ENCODE results near the gene CFAP299.

CFAP299 gene

GRCh38 chr4:80576796-80577195 lies 241.3 kb downstream of the CFAP299 start:
- H3K4me1 ChIP-seq (ENCODE audit: insufficient read depth, low read length, poor library complexity, severe bottlenecking) = peaks cover 28% of the 10 kb centered on the region
- no peaks in the 10 kb centered on the region for H3F3A ChIP-seq (ENCODE audit: low read depth)
- H3K9me3 ChIP-seq (ENCODE audit: insufficient read depth, low read depth, low read length) = peaks cover 13% of the 10 kb centered on the region
- H3K9me2 ChIP-seq (replicated peaks; ENCODE audit: low read depth, low read length) = no peaks in the 10 kb centered on the region
- H2AFZ ChIP-seq (ENCODE audit: low read length) = no peak overlapping the region
- H3K4me3 ChIP-seq (ENCODE audit: low read length, poor library complexity, severe bottlenecking) = no peak overlapping the region
- H3K79me2 ChIP-seq (ENCODE audit: insufficient read depth, low read length) = no peaks in the 10 kb centered on the region
- TF ChIP-seq, protein P1, sequence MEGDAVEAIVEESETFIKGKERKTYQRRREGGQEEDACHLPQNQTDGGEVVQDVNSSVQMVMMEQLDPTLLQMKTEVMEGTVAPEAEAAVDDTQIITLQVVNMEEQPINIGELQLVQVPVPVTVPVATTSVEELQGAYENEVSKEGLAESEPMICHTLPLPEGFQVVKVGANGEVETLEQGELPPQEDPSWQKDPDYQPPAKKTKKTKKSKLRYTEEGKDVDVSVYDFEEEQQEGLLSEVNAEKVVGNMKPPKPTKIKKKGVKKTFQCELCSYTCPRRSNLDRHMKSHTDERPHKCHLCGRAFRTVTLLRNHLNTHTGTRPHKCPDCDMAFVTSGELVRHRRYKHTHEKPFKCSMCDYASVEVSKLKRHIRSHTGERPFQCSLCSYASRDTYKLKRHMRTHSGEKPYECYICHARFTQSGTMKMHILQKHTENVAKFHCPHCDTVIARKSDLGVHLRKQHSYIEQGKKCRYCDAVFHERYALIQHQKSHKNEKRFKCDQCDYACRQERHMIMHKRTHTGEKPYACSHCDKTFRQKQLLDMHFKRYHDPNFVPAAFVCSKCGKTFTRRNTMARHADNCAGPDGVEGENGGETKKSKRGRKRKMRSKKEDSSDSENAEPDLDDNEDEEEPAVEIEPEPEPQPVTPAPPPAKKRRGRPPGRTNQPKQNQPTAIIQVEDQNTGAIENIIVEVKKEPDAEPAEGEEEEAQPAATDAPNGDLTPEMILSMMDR (conservative IDR thresholded peaks at IDR 0.05; ENCODE audit: low read length) = no peak
- no peak for TF ChIP-seq EZH2phosphoT487 (IDR thresholded peaks at IDR 0.05; ENCODE audit: borderline replicate concordance)
- H3K27me3 ChIP-seq (ENCODE audit: insufficient read depth, low read length, poor library complexity, severe bottlenecking) = no peaks in the 10 kb centered on the region
- H4K20me1 ChIP-seq (ENCODE audit: insufficient read depth, low read length, poor library complexity, severe bottlenecking) = no peaks in the 10 kb centered on the region
- H3K36me3 ChIP-seq (ENCODE audit: insufficient read depth, low read length) = no peaks in the 10 kb centered on the region
- H3K4me2 ChIP-seq (ENCODE audit: low read depth, low read length, poor library complexity, severe bottlenecking) = no peak overlapping the region
- no peak overlapping the region for H3K9ac ChIP-seq (ENCODE audit: low read depth, low read length, poor library complexity, severe bottlenecking)

- peaks cover 13% of the 10 kb centered on the region for H3K9me3 ChIP-seq (ENCODE audit: insufficient read depth, low read depth, low read length)
- H3K4me2 ChIP-seq (ENCODE audit: low read depth, low read length, poor library complexity, severe bottlenecking) = no peak overlapping the region
- H3K9me2 ChIP-seq (replicated peaks; ENCODE audit: low read depth, low read length) = no peaks in the 10 kb centered on the region
- no peaks in the 10 kb centered on the region for H3K36me3 ChIP-seq (ENCODE audit: insufficient read depth, low read length)
- H3F3A ChIP-seq (ENCODE audit: low read depth) = no peaks in the 10 kb centered on the region
- no peak overlapping the region for H3K4me3 ChIP-seq (ENCODE audit: low read length, poor library complexity, severe bottlenecking)
- H2AFZ ChIP-seq (ENCODE audit: low read length) = no peak overlapping the region
- no peak overlapping the region for H3K9ac ChIP-seq (ENCODE audit: low read depth, low read length, poor library complexity, severe bottlenecking)
- no peaks in the 10 kb centered on the region for H3K79me2 ChIP-seq (ENCODE audit: insufficient read depth, low read length)
- TF ChIP-seq, protein P1 (conservative IDR thresholded peaks at IDR 0.05; ENCODE audit: low read length) = no peak
- no peak for TF ChIP-seq EZH2phosphoT487 (IDR thresholded peaks at IDR 0.05; ENCODE audit: borderline replicate concordance)
- H4K20me1 ChIP-seq (ENCODE audit: insufficient read depth, low read length, poor library complexity, severe bottlenecking) = no peaks in the 10 kb centered on the region
- peaks cover 36% of the 10 kb centered on the region for H3K4me1 ChIP-seq (ENCODE audit: insufficient read depth, low read length, poor library complexity, severe bottlenecking)
- H3K27me3 ChIP-seq (ENCODE audit: insufficient read depth, low read length, poor library complexity, severe bottlenecking) = no peaks in the 10 kb centered on the region
These were observed 242.5 kb downstream of the CFAP299 start for GRCh38 chr4:80578001-80578400.

GRCh38 chr4:80585542-80585941 lies 250.0 kb downstream of the CFAP299 start:
- Histone ChIP-seq H4K20me1 (ENCODE audit: insufficient read depth, low read length, poor library complexity, severe bottlenecking) (no peaks in the 10 kb centered on the region), H3K9me3 (ENCODE audit: insufficient read depth, low read depth, low read length) (no peaks in the 10 kb centered on the region)
- no peak for TF ChIP-seq EZH2phosphoT487 (IDR thresholded peaks at IDR 0.05; ENCODE audit: borderline replicate concordance)
- TF ChIP-seq, protein P1 (conservative IDR thresholded peaks at IDR 0.05; ENCODE audit: low read length) = no peak

More at GRCh38 chr4:80585542-80585941, 250.0 kb downstream of the CFAP299 start:
- Histone ChIP-seq H3K79me2 (ENCODE audit: insufficient read depth, low read length) (no peaks in the 10 kb centered on the region), H3K9ac (ENCODE audit: low read depth, low read length, poor library complexity, severe bottlenecking) (no peak overlapping the region), H2AFZ (ENCODE audit: low read length) (no peak overlapping the region), H3K4me2 (ENCODE audit: low read depth, low read length, poor library complexity, severe bottlenecking) (no peak overlapping the region), H3K4me3 (ENCODE audit: low read length, poor library complexity, severe bottlenecking) (no peak overlapping the region), H3K36me3 (ENCODE audit: insufficient read depth, low read length) (no peaks in the 10 kb centered on the region), H3F3A (ENCODE audit: low read depth) (no peaks in the 10 kb centered on the region; the same call in 1 of the 2 replicates), H3K27me3 (ENCODE audit: insufficient read depth, low read length, poor library complexity, severe bottlenecking) (no peaks in the 10 kb centered on the region), H3K4me1 (ENCODE audit: insufficient read depth, low read length, poor library complexity, severe bottlenecking) (peaks cover 27% of the 10 kb centered on the region), H3K9me2 (replicated peaks; ENCODE audit: low read depth, low read length) (no peaks in the 10 kb centered on the region)

Measured in Loucy (cell line).